ENCODE measurements around the gene CASKIN2. TPM values are rescaled to one million over a fixed set of nuclear protein-coding genes. Genes with fewer than 3 reads are reported as not detected.
A peak's percentile ranks its signal among the peaks of the same experiment; 100 is the strongest.

CASKIN2 gene
- total RNA-seq, 1 donor from 2014 or later = 1.4 TPM

- TF ChIP-seq CTCF (IDR thresholded peaks at IDR 0.05) = no peak
- H3K27ac Mint-ChIP-seq = no peak overlapping the region
- ChIA-PET POLR2A (no interaction called here), CTCF (no interaction called here)
- no peaks in the 10 kb centered on the region for H3K9me3 Mint-ChIP-seq
- DNase-seq (no peak), ATAC-seq (ENCODE audit: low read depth) (no peak)
- H3K4me3 Mint-ChIP-seq = no peak overlapping the region
- H3K27me3 Mint-ChIP-seq = no peaks in the 10 kb centered on the region
- peaks cover 35% of the 10 kb centered on the region for H3K36me3 Mint-ChIP-seq (ENCODE audit: low read depth)
- peaks cover 27% of the 10 kb centered on the region for H3K4me1 Mint-ChIP-seq
- intact Hi-C loops (cut with micrococcal nuclease) = no loop called here
Measured at GRCh38 chr17:75489511-75489955, 25.8 kb downstream of the CASKIN2 start.

DNA sequence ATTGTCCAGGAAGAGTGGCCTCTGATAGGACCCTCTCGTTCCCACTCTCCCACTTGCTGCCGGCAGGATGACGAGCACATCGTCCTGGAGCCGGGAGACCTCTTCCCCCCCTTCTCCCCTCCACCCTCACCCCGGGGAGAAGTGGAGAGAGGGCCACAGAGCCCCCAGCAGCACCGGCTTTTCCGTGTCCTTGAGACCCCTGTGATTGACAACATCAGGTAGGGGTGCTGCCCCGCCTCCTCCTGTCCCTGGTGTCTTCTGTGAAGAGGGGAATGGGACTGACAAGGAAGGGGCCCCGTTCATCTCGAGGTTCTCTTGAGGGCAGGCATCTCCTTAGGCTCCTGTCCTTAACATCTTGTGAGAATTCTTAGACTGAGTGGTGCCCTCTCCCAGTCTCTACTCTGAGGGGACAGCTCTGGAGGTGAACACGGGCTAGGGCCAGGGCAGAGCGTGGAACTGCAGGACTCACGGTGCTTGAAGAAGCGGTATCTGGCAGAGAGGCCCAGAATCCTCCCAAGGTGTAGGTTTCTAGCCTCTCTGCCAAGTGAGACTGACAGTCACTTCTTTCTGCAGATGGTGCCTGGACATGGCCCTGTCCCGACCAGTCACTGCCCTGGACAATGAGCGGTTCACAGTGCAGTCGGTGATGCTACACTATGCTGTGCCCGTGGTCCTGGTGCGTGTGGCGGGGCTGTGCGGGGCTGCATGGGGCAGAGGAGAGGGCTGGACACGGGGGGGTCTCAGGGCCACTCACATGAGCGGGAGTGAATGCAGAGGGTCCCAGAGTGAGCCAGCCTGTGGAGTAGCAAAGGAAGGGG, 26.4 kb downstream of the CASKIN2 start:
- TF ChIP-seq CTCF (IDR thresholded peaks at IDR 0.05) = no peak
- peaks cover 31% of the 10 kb centered on the region for H3K36me3 Mint-ChIP-seq (ENCODE audit: low read depth)
- H3K27me3 Mint-ChIP-seq = no peaks in the 10 kb centered on the region
- H3K27ac Mint-ChIP-seq = no peak overlapping the region
- peaks cover 27% of the 10 kb centered on the region for H3K4me1 Mint-ChIP-seq
- DNase-seq (no peak), ATAC-seq (ENCODE audit: low read depth) (no peak)
- H3K9me3 Mint-ChIP-seq = no peaks in the 10 kb centered on the region
- CTCF ChIA-PET = no interaction called here
- no peak overlapping the region for H3K4me3 Mint-ChIP-seq
- POLR2A ChIA-PET = no interaction called here
- intact Hi-C loops (cut with micrococcal nuclease) = no loop called here

DNA sequence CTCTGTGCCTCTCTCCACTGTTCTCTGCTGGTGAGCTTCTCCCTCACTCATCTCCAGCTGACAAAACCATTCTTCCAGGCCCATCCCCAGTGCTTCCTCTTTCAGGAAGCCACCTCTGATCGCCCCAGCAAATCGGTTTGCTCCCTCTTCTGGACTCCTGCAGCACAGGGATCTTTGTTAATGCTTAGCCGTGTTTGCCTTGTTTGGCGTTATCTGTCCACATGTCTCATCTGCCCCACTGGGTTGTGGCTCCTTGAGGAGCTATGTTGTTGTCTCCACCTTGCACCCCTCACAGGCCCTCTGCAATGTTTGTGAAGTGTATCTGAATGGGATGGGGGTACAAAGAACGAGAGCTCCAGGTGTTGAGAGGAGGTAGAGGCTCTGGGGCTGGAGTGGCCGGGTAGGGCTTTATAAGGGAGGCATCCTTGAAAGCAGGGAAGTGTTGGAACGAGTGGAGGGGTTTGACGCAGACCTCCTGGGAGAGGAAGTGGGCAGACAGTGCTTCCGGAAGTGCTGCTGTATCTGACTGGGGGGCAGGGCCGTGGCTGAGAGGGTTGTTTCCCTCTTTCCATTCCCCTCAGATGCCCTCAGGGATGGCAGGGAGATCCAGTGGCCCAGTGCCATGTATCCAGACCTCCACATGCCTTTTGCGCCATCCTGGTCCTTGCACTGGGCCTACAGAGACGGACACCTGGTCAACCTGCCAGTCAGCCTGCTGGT, 27.8 kb downstream of the CASKIN2 start:
- DNase-seq = peak; percentile 36
- Mint-ChIP-seq H3K36me3 (ENCODE audit: low read depth) (peaks cover 28% of the 10 kb centered on the region), H3K9me3 (no peaks in the 10 kb centered on the region), H3K27ac (peak overlapping the region; percentile 84), H3K27me3 (no peaks in the 10 kb centered on the region), H3K4me1 (peaks cover 27% of the 10 kb centered on the region), H3K4me3 (peak overlapping the region; percentile 58)
- no peak for TF ChIP-seq CTCF (IDR thresholded peaks at IDR 0.05)
- POLR2A ChIA-PET = interaction anchor here (0.6 to 1.4 kb wide), 2 partner anchors 29 to 219 kb away, joined by 4 to 5 read pairs; partner anchors contain the start of gene TSEN54
- intact Hi-C loops (cut with micrococcal nuclease) = no loop called here
- ATAC-seq (ENCODE audit: low read depth) = peak; percentile 93
- CTCF ChIA-PET = no interaction called here

DNA sequence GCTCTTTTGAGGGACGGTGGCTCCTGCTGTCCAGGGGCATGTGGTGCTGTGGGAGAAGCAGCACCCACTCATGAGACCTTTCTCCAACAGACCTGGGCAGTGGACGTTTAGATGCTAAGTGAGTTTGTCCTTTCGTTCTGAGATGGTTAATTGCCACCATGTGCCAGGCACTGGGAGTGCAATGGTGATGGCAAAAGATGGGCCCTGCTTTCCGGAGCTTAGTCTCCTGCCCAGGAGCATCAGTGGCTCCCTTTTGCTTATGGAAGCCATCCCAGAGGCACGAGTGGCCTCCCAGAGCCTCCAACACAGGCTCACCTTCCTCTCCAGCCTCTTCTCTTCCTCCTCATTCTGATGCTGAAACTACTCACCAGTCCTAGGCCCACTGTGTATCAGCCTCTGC, 28.4 kb downstream of the CASKIN2 start:
- peaks cover 27% of the 10 kb centered on the region for H3K4me1 Mint-ChIP-seq
- intact Hi-C loops (cut with micrococcal nuclease) = no loop called here
- CTCF ChIA-PET = no interaction called here

More for the DNA sequence above, 28.4 kb downstream of the CASKIN2 start:
- no peak for DNase-seq
- Mint-ChIP-seq H3K36me3 (ENCODE audit: low read depth) (peaks cover 23% of the 10 kb centered on the region), H3K27ac (peak overlapping the region; percentile 84), H3K4me3 (no peak overlapping the region), H3K27me3 (no peaks in the 10 kb centered on the region), H3K9me3 (no peaks in the 10 kb centered on the region)
- no peak for TF ChIP-seq CTCF (IDR thresholded peaks at IDR 0.05)
- POLR2A ChIA-PET = interaction anchor here (0.6 to 1.4 kb wide), 2 partner anchors 29 to 218 kb away, joined by 4 to 5 read pairs; partner anchors contain the start of gene TSEN54
- ATAC-seq (ENCODE audit: low read depth) = no peak
